Measurements from ENCODE around the gene TCF23.

DNA sequence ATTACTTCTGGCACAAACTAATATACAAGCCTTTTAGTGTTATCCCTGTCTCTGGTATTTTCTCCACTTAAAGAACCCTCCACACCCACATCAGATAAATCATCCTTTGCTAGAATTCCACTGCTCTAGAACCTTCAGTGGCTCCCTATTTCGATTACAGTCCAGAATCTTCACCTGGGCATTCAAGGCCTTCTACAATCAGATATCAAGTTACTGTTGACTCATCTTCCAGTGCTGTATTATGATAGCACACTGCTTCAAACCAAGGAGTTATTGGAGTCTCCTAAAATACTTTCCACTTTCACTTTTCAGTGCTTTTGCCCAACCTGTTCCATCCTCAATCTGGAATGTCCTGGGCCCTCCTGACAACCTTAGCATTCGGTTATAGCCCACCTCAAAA, 33.3 kb upstream of the TCF23 start:
- TF ChIP-seq, protein P1, sequence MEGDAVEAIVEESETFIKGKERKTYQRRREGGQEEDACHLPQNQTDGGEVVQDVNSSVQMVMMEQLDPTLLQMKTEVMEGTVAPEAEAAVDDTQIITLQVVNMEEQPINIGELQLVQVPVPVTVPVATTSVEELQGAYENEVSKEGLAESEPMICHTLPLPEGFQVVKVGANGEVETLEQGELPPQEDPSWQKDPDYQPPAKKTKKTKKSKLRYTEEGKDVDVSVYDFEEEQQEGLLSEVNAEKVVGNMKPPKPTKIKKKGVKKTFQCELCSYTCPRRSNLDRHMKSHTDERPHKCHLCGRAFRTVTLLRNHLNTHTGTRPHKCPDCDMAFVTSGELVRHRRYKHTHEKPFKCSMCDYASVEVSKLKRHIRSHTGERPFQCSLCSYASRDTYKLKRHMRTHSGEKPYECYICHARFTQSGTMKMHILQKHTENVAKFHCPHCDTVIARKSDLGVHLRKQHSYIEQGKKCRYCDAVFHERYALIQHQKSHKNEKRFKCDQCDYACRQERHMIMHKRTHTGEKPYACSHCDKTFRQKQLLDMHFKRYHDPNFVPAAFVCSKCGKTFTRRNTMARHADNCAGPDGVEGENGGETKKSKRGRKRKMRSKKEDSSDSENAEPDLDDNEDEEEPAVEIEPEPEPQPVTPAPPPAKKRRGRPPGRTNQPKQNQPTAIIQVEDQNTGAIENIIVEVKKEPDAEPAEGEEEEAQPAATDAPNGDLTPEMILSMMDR (IDR thresholded peaks at IDR 0.05) = no peak
- TF ChIP-seq POLR2A (IDR thresholded peaks at IDR 0.05) = no peak

Measured in adrenal gland (tissue), 5 donors.